Neutrophil (primary cell): Measurements from ENCODE around the gene GPR15.

Experiments used
- H3K27ac ChIP-seq: fragments of 200-600 bp; sonication (generic); 2 replicates; pipeline ENCODE4 v1.5.1; 2016; ENCODE audit warnings: mild to moderate bottlenecking, moderate library complexity
- H3K27me3 ChIP-seq: fragments of 200-600 bp; sonication (generic); 2 replicates; pipeline ENCODE4 v1.6.0; 2016; ENCODE audit warnings: mild to moderate bottlenecking
- H3K36me3 ChIP-seq: fragments of 200-600 bp; sonication (generic); 2 replicates; pipeline ENCODE4 v1.5.1; 2017
- H3K4me1 ChIP-seq, 2 experiments: fragments of 200-600 bp in 1 of 2; sonication (generic) in 1 of 2; 1 replicate in 1 of 2; 2 replicates in 1 of 2; pipeline versions ENCODE4 v1.5.1 to v1.6.1; 2013 to 2016; ENCODE audit warnings: low read depth in 1 of 2, low read length in 1 of 2, mild to moderate bottlenecking in 1 of 2, moderate library complexity in 1 of 2; ENCODE audit not compliant: control insufficient read depth in 1 of 2, insufficient read depth in 1 of 2
- H3K4me3 ChIP-seq, 2 experiments: fragments of 200-600 bp in 1 of 2; sonication (generic) in 1 of 2; 1 replicate in 1 of 2; 2 replicates in 1 of 2; pipeline ENCODE4 v1.5.1; 2013 to 2016; ENCODE audit warnings: low read depth in 1 of 2, low read length in 1 of 2, mild to moderate bottlenecking in 1 of 2, moderate library complexity in 1 of 2
- H3K9me3 ChIP-seq: fragments of 200-600 bp; sonication (generic); 2 replicates; pipeline ENCODE4 v1.5.1; 2016
- TF ChIP-seq, protein P1 (sequence below): fragments of 200-600 bp; sonication (generic); IDR thresholded peaks from 2 replicates; pipeline ENCODE4 v1.5.1; 2016; ENCODE audit warnings: antibody characterized with exemption

The GPR15 gene

DNA sequence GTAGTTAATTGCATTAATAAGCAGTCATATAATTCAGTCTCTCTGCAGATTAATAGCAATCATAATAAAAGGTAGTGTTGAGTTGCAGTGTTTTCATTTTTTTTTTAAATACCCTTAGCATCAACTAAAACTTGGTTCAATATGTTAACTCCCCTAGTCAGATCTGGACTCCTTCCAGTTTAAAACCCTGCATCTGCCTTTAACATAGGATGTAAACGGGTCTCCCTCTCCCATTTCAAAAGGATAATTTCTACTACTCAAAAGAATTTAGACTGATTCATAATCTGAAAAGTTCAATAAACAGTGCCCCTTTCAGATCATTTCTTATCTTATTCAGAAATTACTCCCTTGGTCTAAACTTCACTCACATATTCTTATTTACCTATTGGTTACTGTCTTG, 50.3 kb downstream of the GPR15 start:
- H3K9me3 ChIP-seq, result no peaks in the 10 kb centered on the region
- H3K36me3 ChIP-seq, result peaks cover 48% of the 10 kb centered on the region
- no peaks in the 10 kb centered on the region for H3K4me1 ChIP-seq
- TF ChIP-seq, protein P1, sequence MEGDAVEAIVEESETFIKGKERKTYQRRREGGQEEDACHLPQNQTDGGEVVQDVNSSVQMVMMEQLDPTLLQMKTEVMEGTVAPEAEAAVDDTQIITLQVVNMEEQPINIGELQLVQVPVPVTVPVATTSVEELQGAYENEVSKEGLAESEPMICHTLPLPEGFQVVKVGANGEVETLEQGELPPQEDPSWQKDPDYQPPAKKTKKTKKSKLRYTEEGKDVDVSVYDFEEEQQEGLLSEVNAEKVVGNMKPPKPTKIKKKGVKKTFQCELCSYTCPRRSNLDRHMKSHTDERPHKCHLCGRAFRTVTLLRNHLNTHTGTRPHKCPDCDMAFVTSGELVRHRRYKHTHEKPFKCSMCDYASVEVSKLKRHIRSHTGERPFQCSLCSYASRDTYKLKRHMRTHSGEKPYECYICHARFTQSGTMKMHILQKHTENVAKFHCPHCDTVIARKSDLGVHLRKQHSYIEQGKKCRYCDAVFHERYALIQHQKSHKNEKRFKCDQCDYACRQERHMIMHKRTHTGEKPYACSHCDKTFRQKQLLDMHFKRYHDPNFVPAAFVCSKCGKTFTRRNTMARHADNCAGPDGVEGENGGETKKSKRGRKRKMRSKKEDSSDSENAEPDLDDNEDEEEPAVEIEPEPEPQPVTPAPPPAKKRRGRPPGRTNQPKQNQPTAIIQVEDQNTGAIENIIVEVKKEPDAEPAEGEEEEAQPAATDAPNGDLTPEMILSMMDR, result no peak
- no peaks in the 10 kb centered on the region for H3K27me3 ChIP-seq
- H3K4me3 ChIP-seq, result no peak overlapping the region
- H3K27ac ChIP-seq, result no peak overlapping the region

DNA sequence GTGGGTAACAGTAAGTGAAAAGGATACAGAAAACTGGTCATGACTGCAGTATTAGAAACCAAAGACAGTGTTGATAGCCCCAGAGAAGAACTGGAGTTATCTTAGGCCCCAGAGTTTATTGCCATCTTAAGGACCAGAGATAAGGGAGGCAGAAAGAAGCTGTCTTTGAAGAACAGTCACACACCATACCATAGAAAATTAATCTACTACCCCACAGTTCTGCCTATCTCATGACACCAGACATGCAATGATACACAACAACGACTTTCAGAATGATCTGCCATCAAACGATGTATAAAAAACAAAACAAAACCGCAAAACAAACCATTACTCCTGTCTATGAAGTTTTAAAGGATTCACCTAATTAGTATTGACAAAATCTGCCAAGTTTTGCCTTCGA, 52.0 kb downstream of the GPR15 start:
- no peak overlapping the region for H3K27ac ChIP-seq

More for the DNA sequence above, 52.0 kb downstream of the GPR15 start:
- TF ChIP-seq, protein P1, result no peak
- Histone ChIP-seq H3K4me3 (no peak overlapping the region), H3K9me3 (no peaks in the 10 kb centered on the region), H3K36me3 (peaks cover 36% of the 10 kb centered on the region), H3K27me3 (no peaks in the 10 kb centered on the region), H3K4me1 (no peaks in the 10 kb centered on the region)
